Esophagus squamous epithelium (tissue), 4 donors: Measurements from ENCODE around the gene VSIG2.

ENCODE experiments used
- POLR2A ChIP-seq, 4 donors: fragments of 450-650 bp; IDR thresholded peaks; one replicate each; pipeline ENCODE4 v1.6.1; 2017; ENCODE audit warnings: antibody characterized with exemption in 4 of 4, mild to moderate bottlenecking in 4 of 4, moderate library complexity in 3 of 4
- TF ChIP-seq, protein P1 (sequence below), 6 experiments: fragments of 450-650 bp in 4 of 6; fragments of 200-600 bp in 2 of 6; sonication (generic) in 2 of 6; IDR thresholded peaks; one replicate each; pipeline ENCODE4 v1.5.1; 2016 to 2019; ENCODE audit warnings: antibody characterized with exemption in 6 of 6, mild to moderate bottlenecking in 4 of 6, moderate library complexity in 4 of 6

DNA sequence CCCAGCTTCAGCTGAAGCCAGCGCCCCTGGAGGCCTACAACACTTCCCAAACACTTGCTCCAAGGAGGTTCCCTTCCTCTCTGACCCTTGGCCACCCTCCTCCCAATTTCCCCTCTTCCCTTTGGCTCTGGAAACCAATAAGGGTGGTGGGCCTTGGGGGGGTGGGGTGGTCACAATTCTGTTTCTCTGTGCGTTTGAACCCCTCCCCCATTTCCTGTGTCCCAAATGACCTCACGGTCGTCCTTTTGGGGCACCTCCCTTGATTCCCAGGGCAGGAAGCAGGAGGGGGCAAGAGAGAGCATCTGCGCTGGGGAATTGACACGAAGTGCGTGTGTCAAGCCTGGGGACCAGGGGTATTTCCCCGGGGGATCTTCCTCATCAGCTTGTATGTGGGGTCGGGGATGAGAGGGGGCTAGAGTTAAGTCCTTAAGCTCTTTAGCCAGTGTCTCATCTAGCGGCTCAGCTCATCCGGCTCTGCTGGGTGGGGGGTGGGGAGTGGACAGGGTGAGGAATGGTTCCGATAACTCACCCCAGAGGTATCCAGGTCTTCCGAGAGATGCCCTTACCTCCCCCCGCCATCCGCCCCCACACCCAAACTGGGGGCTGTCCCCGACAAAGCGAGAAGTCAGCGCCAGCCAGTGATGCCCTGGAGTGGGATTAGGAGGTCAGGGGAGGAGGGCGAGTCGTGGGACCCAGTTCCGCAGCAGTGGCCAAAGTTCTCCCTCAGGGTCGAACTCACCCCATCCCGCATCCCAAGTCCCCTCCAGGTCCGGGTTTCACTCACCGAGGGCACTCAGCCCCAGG lies 9.4 kb upstream of the VSIG2 start:
- TF ChIP-seq, protein P1, sequence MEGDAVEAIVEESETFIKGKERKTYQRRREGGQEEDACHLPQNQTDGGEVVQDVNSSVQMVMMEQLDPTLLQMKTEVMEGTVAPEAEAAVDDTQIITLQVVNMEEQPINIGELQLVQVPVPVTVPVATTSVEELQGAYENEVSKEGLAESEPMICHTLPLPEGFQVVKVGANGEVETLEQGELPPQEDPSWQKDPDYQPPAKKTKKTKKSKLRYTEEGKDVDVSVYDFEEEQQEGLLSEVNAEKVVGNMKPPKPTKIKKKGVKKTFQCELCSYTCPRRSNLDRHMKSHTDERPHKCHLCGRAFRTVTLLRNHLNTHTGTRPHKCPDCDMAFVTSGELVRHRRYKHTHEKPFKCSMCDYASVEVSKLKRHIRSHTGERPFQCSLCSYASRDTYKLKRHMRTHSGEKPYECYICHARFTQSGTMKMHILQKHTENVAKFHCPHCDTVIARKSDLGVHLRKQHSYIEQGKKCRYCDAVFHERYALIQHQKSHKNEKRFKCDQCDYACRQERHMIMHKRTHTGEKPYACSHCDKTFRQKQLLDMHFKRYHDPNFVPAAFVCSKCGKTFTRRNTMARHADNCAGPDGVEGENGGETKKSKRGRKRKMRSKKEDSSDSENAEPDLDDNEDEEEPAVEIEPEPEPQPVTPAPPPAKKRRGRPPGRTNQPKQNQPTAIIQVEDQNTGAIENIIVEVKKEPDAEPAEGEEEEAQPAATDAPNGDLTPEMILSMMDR (IDR thresholded peaks at IDR 0.05): no peak
- TF ChIP-seq POLR2A (IDR thresholded peaks at IDR 0.05): no peak
